Measurements from ENCODE around the gene AKT1S1. TPM values are rescaled to one million over a fixed set of nuclear protein-coding genes. Genes with fewer than 3 reads are reported as not detected.

AKT1S1 gene
- total and polyA plus RNA-seq, 2 donors (not counting 1 experiment from before 2014, with no cell fraction given), result 16.6 to 23.0 TPM

DNA sequence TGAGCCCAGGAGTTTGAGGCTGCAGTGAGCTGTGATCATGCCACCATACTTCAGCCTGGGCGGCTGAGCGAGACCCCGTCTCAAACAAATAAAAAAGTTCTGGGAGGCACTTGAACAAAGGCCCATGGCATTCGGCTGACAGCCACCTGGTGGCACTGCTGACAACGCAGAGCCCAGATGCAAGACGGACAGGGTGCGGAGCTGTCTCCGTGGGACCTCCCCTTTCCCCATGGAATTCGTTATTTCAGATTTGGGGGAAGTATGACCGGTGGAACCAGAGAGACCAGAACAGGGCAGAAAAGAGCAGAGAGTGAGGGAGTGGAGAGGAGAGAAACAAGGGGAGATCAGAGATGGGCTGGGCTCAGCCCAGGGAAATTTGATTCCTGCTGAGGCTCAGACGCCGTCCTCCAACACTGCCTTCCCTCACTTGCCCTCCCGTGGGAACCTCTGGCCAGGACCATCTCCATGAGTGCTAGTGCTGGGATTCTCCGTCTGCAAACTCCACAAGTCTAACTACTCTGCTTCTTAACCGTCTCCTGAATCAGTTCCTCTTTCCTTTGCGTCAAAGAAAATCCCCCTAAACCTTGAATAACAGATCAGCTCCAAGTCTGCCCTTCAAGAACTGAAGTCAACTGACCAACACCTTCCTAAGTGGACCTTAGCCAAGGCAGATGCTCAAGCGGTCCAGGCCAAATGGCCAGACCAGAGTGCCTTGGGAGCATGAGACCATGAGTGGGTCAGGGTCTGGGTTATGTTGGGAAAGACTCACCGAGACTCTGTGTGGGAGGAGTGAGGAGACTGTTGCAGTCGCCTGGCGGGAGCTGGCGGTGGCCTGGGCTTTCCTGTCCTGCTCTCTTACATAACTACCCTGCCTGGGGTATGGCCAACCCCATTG, 39.9 kb upstream of the AKT1S1 start:
- POLR2A ChIA-PET, result interaction anchor here (1.0 to 4.9 kb wide), 4 partner anchors 9 to 24 kb away, joined by 3 to 28 read pairs (median 4); partner anchors contain the start of genes ATF5 and NUP62

More for the DNA sequence above, 39.9 kb upstream of the AKT1S1 start:
- TF ChIP-seq CTCF (IDR thresholded peaks at IDR 0.05) (peak; percentile 47), EZH2 (IDR thresholded peaks at IDR 0.05; ENCODE audit: borderline replicate concordance, insufficient read depth, low read depth, low read length, poor library complexity, severe bottlenecking) (no peak)
- Mint-ChIP-seq H3K4me1 (peaks cover 54% of the 10 kb centered on the region), H3K9me3 (ENCODE audit: insufficient read depth) (no peaks in the 10 kb centered on the region), H3K4me3 (peak overlapping the region; percentile 88), H3K27ac (peak overlapping the region; percentile 95), H3K27me3 (no peaks in the 10 kb centered on the region)
- peaks cover 0 to 56% of the 10 kb centered on the region in 2 experiments for H3K36me3 ChIP-seq (replicated peaks in 1 of 2; ENCODE audit: control extremely low read depth in 1 of 2, control insufficient read depth in 1 of 2, extremely low read depth in 1 of 2, insufficient read depth in 2 of 2, low read length in 1 of 2)
- peaks cover 0 to 3% (median 0%) of the 10 kb centered on the region in 3 donors for H3K9me3 ChIP-seq (ENCODE audit: control extremely low read depth in 1 of 3, control insufficient read depth in 2 of 3, insufficient read depth in 1 of 3, low read length in 2 of 3)
- H3K4me3 ChIP-seq (ENCODE audit: control extremely low read depth in 1 of 5, extremely low read depth in 1 of 5, insufficient read depth in 1 of 5, low read depth in 2 of 5, low read length in 4 of 5), result no peak overlapping the region
- H3K79me2 ChIP-seq (ENCODE audit: control insufficient read depth, insufficient read depth, low read length), result peaks cover 75% of the 10 kb centered on the region
- peak overlapping the region; percentile 27 for H3K4me2 ChIP-seq (replicated peaks; ENCODE audit: low read depth, low read length, poor library complexity, severe bottlenecking)
- intact Hi-C loops (cut with micrococcal nuclease), result no loop called here
- no peaks in the 10 kb centered on the region for H3K27me3 ChIP-seq (replicated peaks in 1 of 4; ENCODE audit: control extremely low read depth in 1 of 4, control insufficient read depth in 3 of 4, insufficient read depth in 4 of 4, low read length in 3 of 4)
- peaks cover 0 to 6% of the 10 kb centered on the region in 2 donors for H3K4me1 ChIP-seq (ENCODE audit: control insufficient read depth in 2 of 2, insufficient read depth in 2 of 2, low read length in 2 of 2)
- peak overlapping the region; percentile 34 to 50 for H3K27ac ChIP-seq (ENCODE audit: low read length in 2 of 2)
- ATAC-seq (ENCODE audit: low read depth), result peak; percentile 67
- DNase-seq, result no peak
- CTCF ChIA-PET, result interaction anchor here (0.6 to 3.4 kb wide), 13 partner anchors 10 to 695 kb away, joined by 3 to 17 read pairs (median 5); partner anchors contain the start of genes ATF5, IL4I1 and NUP62
- 66% methylated on average over 14 of the region's 21 CpGs for WGBS (ENCODE audit: insufficient coverage)
- peaks cover 55% of the 10 kb centered on the region for H4K20me1 ChIP-seq (ENCODE audit: control insufficient read depth, insufficient read depth, low read length, poor library complexity, severe bottlenecking)
- no peak overlapping the region for H2AFZ ChIP-seq (ENCODE audit: insufficient read depth, low read depth, low read length, poor library complexity, severe bottlenecking)
- H3K9ac ChIP-seq (ENCODE audit: low read length), result no peak overlapping the region
